IgD-negative memory B cell (primary cell): ENCODE results near the gene MMP24OS. TPM values are rescaled to one million over a fixed set of nuclear protein-coding genes. Genes with fewer than 3 reads are reported as not detected.

ENCODE experiments used
- H3K27ac Mint-ChIP-seq, 3 donors: one replicate each; pipeline ENCODE4 v1.8.0; 2020 to 2022; ENCODE audit warnings: mild to moderate bottlenecking in 3 of 3, mixed read lengths in 3 of 3, moderate library complexity in 1 of 3
- H3K27me3 Mint-ChIP-seq: one replicate; pipeline ENCODE4 v1.8.0; 2021; ENCODE audit warnings: mixed read lengths
- H3K36me3 Mint-ChIP-seq: one replicate; pipeline ENCODE4 v1.8.0; 2020; ENCODE audit warnings: mild to moderate bottlenecking, mixed read lengths
- H3K4me1 Mint-ChIP-seq, 3 donors: one replicate each; pipeline ENCODE4 v1.8.0; 2020 to 2022; ENCODE audit warnings: mixed read lengths in 3 of 3, mild to moderate bottlenecking in 1 of 3
- H3K4me3 Mint-ChIP-seq, 4 donors: one replicate each; pipeline ENCODE4 v1.8.0; 2020 to 2022; ENCODE audit warnings: mild to moderate bottlenecking in 4 of 4, mixed read lengths in 4 of 4, moderate library complexity in 3 of 4
- H3K9me3 Mint-ChIP-seq, 3 donors: one replicate each; pipeline ENCODE4 v1.8.0; 2020 to 2021; ENCODE audit warnings: mixed read lengths in 3 of 3, mild to moderate bottlenecking in 1 of 3
- polyA plus RNA-seq: library from polyadenylated mRNA; unstranded; fragments of 300-500 nt; fragmentation: Illumina TruSeq; gene quantifications from one replicate; pipeline ENCODE4 v1.2.3, GENCODE V29; 2021

Gene MMP24OS
- polyA plus RNA-seq, 1 donor from 2014 or later = 14.0 TPM

GRCh38 chr20:35240811-35241293, 37.1 kb downstream of the MMP24OS start:
- Mint-ChIP-seq H3K9me3 (no peaks in the 10 kb centered on the region), H3K4me1 (peaks cover 0 to 3% (median 0%) of the 10 kb centered on the region in 3 donors), H3K4me3 (no peak overlapping the region), H3K36me3 (peaks cover 4% of the 10 kb centered on the region), H3K27ac (no peak overlapping the region), H3K27me3 (peaks cover 3% of the 10 kb centered on the region)

DNA sequence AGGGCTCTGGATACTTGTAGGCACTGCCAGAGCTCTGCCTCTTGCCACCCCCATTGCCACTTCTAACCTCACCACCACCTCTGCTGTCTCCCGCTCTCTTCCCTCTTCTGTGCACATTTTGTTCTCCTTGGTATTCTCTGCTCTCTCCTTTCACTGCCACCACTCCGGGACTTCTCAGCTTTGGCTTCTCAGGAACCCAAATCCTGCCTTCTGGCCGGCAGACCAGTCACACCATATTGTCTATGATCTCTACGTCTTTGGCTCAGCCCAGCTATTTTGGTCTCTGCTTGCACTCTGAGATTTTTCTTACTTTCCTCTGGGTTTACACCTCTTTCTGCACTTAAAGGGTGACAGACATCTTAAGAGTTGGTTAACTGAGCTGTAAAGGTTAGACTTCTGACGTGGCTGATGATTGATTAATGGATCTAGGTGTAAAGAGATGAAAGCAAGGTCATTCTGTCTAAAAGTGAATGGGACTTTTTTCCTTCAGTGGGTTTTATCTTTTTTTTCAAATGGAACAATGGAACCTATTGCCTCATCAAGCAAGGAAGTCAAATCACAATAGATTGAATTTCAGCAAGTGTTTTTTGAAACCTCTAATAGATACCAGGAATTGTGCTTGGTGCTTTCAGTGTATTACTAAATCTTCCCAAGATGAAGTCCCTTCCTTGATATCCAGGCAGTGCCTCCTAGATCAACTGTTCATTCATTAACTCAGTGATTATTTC, 37.7 kb downstream of the MMP24OS start:
- H3K9me3 Mint-ChIP-seq = no peaks in the 10 kb centered on the region
- H3K4me3 Mint-ChIP-seq = no peak overlapping the region
- no peak overlapping the region for H3K27ac Mint-ChIP-seq
- H3K27me3 Mint-ChIP-seq = peaks cover 3% of the 10 kb centered on the region
- peaks cover 4% of the 10 kb centered on the region for H3K36me3 Mint-ChIP-seq
- H3K4me1 Mint-ChIP-seq = peaks cover 0 to 3% (median 0%) of the 10 kb centered on the region in 3 donors

DNA sequence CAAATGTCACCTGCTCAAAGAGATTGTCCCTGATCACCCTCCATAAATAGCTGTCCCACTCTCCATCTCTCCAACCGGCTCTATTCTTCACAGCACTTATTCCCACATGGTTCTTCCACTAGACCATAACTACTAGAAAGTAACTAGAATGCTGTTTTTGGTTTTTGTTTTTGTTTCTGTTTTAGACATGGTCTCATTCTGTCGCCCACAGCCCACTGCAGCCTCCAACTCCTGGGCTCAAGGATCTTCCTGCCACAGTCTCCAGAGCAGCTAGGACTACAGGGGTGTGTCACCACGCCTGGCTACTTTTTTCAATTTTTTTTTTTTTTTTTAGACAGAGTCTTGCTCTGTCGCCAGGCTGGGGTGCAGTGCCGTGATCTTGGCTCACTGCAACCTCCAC, 39.2 kb downstream of the MMP24OS start:
- no peaks in the 10 kb centered on the region for H3K9me3 Mint-ChIP-seq
- H3K27me3 Mint-ChIP-seq = peaks cover 3% of the 10 kb centered on the region
- H3K4me3 Mint-ChIP-seq = no peak overlapping the region
- H3K36me3 Mint-ChIP-seq = peaks cover 11% of the 10 kb centered on the region
- peaks cover 0 to 3% (median 1%) of the 10 kb centered on the region in 3 donors for H3K4me1 Mint-ChIP-seq
- no peak overlapping the region for H3K27ac Mint-ChIP-seq

DNA sequence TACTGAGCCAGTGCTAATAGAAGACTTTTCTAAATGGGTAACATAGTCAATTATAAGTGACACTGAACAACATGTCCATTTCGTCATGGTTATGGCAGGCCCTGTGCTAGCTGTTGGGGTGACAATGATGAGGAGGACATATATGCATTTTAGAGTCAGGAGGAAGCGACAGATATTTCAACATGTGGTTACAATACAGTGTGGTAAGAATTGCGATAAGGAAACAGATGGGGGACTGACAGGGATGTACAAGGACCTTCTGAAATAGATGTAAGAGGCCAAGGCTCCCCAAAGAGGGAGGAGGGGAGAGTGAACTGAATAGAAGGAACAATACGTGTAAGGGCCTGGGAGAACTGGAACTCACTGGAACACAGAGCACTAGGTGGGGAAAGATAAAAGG, 39.8 kb downstream of the MMP24OS start:
- H3K9me3 Mint-ChIP-seq = no peaks in the 10 kb centered on the region
- H3K4me1 Mint-ChIP-seq = peaks cover 0 to 3% (median 1%) of the 10 kb centered on the region in 3 donors
- H3K27ac Mint-ChIP-seq = no peak overlapping the region
- peaks cover 3% of the 10 kb centered on the region for H3K27me3 Mint-ChIP-seq
- H3K4me3 Mint-ChIP-seq = no peak overlapping the region
- peaks cover 11% of the 10 kb centered on the region for H3K36me3 Mint-ChIP-seq

GRCh38 chr20:35237486-35237885, 40.4 kb downstream of the MMP24OS start:
- H3K36me3 Mint-ChIP-seq = peaks cover 12% of the 10 kb centered on the region
- H3K4me3 Mint-ChIP-seq = no peak overlapping the region
- no peak overlapping the region for H3K27ac Mint-ChIP-seq
- H3K27me3 Mint-ChIP-seq = peaks cover 6% of the 10 kb centered on the region
- H3K9me3 Mint-ChIP-seq = no peaks in the 10 kb centered on the region
- peaks cover 0 to 3% (median 1%) of the 10 kb centered on the region in 3 donors for H3K4me1 Mint-ChIP-seq

GRCh38 chr20:35235881-35236280, 42.0 kb downstream of the MMP24OS start:
- Mint-ChIP-seq H3K36me3 (peaks cover 15% of the 10 kb centered on the region), H3K27ac (no peak overlapping the region), H3K4me1 (peaks cover 0 to 3% (median 1%) of the 10 kb centered on the region in 3 donors), H3K9me3 (no peaks in the 10 kb centered on the region), H3K4me3 (no peak overlapping the region), H3K27me3 (peaks cover 6% of the 10 kb centered on the region)

- peaks cover 21% of the 10 kb centered on the region for H3K27me3 Mint-ChIP-seq
- peaks cover 11% of the 10 kb centered on the region for H3K36me3 Mint-ChIP-seq
- H3K9me3 Mint-ChIP-seq = peaks cover 0 to 2% (median 0%) of the 10 kb centered on the region in 3 donors
- no peak overlapping the region for H3K4me3 Mint-ChIP-seq
- no peak overlapping the region for H3K27ac Mint-ChIP-seq
- peaks cover 0 to 4% (median 1%) of the 10 kb centered on the region in 3 donors for H3K4me1 Mint-ChIP-seq
Observed at GRCh38 chr20:35232575-35232974, 45.3 kb downstream of the MMP24OS start.

- Mint-ChIP-seq H3K4me3 (peak overlapping the region; percentile 31 to 88 (median 72)), H3K36me3 (peaks cover 7% of the 10 kb centered on the region), H3K4me1 (peaks cover 4 to 6% (median 4%) of the 10 kb centered on the region in 3 donors), H3K9me3 (peaks cover 0 to 2% (median 0%) of the 10 kb centered on the region in 3 donors), H3K27me3 (peaks cover 35% of the 10 kb centered on the region), H3K27ac (no peak overlapping the region)
Observed at GRCh38 chr20:35226884-35227681, 50.8 kb downstream of the MMP24OS start.

Other genes starting within 250 kb of the MMP24OS start
- 53.4 TPM for gene TRPC4AP, start 185.3 kb downstream of the MMP24OS start, polyA plus RNA-seq
- gene EDEM2, start 130.8 kb downstream of the MMP24OS start, polyA plus RNA-seq = 51.9 TPM
- not detected for gene PROCR, start 106.0 kb downstream of the MMP24OS start, polyA plus RNA-seq
- 0.09 TPM for gene MMP24, start 51.4 kb downstream of the MMP24OS start, polyA plus RNA-seq
- 204 TPM for gene EIF6, start 6.7 kb upstream of the MMP24OS start, polyA plus RNA-seq
- gene FAM83C, start 14.3 kb upstream of the MMP24OS start, polyA plus RNA-seq = not detected
- gene UQCC1, start 133.9 kb upstream of the MMP24OS start, polyA plus RNA-seq = 19.7 TPM
- gene GDF5, start 160.1 kb upstream of the MMP24OS start, polyA plus RNA-seq = not detected
- 23.1 TPM for gene CEP250, start 177.5 kb upstream of the MMP24OS start, polyA plus RNA-seq